Dedifferentiated amniotic fluid mesenchymal stem cell (primary cell): ENCODE data around the gene PPM1A.

Source experiments
- DNase-seq: peaks from one replicate; pipeline ENCODE4 v3.0.0-alpha.2; 2016; ENCODE audit errors: extremely low spot score

The PPM1A gene

GRCh38 chr14:60266021-60266937 lies 17.3 kb downstream of the PPM1A start:
- DNase-seq, result no peak

- no peak for DNase-seq
Observed at GRCh38 chr14:60272177-60272576, 23.2 kb downstream of the PPM1A start.

GRCh38 chr14:60273956-60274355 lies 24.9 kb downstream of the PPM1A start:
- no peak for DNase-seq

GRCh38 chr14:60274448-60274847 lies 25.4 kb downstream of the PPM1A start:
- DNase-seq, result no peak

- DNase-seq, result no peak
Observed at GRCh38 chr14:60275932-60276331, 26.9 kb downstream of the PPM1A start.

- DNase-seq, result no peak
Observed at GRCh38 chr14:60276347-60276746, 27.3 kb downstream of the PPM1A start.

GRCh38 chr14:60277605-60278190 lies 28.7 kb downstream of the PPM1A start:
- DNase-seq, result no peak

- DNase-seq, result no peak
Observed at GRCh38 chr14:60278350-60278749, 29.3 kb downstream of the PPM1A start.

- DNase-seq, result no peak
Observed at GRCh38 chr14:60287452-60287851, 38.4 kb downstream of the PPM1A start.

- DNase-seq, result no peak
Observed at GRCh38 chr14:60288279-60288678, 39.3 kb downstream of the PPM1A start.

GRCh38 chr14:60294411-60295069 lies 45.5 kb downstream of the PPM1A start:
- no peak for DNase-seq

GRCh38 chr14:60300019-60300418 lies 51.0 kb downstream of the PPM1A start:
- DNase-seq, result no peak

GRCh38 chr14:60301685-60302084 lies 52.7 kb downstream of the PPM1A start:
- no peak for DNase-seq

- no peak for DNase-seq
Observed at GRCh38 chr14:60302663-60303062, 53.6 kb downstream of the PPM1A start.

GRCh38 chr14:60303745-60304144 lies 54.7 kb downstream of the PPM1A start:
- no peak for DNase-seq

GRCh38 chr14:60304509-60304908 lies 55.5 kb downstream of the PPM1A start:
- DNase-seq, result no peak

- no peak for DNase-seq
Observed at GRCh38 chr14:60309867-60310552, 61.0 kb downstream of the PPM1A start.

GRCh38 chr14:60311417-60311816 lies 62.4 kb downstream of the PPM1A start:
- no peak for DNase-seq

GRCh38 chr14:60313093-60313492 lies 64.1 kb downstream of the PPM1A start:
- DNase-seq, result no peak

- no peak for DNase-seq
Observed at GRCh38 chr14:60315196-60315990, 66.4 kb downstream of the PPM1A start.

- DNase-seq, result no peak
Observed at GRCh38 chr14:60317609-60318008, 68.6 kb downstream of the PPM1A start.
